RWPE2 (cell line): ENCODE measurements around the gene NARF.

Experiments used
- ATAC-seq: fragments of 200-7000 bp; cut with Tn5 transposase; 3 replicates; pipeline ENCODE4 v1.9.1; 2021; ENCODE audit warnings: low read depth
- DNase-seq: peaks from one replicate; pipeline ENCODE4 v3.0.0-alpha.2; 2020; ENCODE audit warnings: low spot score
- H3K27ac ChIP-seq: fragments of 450-650 bp; 2 replicates; pipeline ENCODE4 v1.5.1; 2017; ENCODE audit warnings: mild to moderate bottlenecking; ENCODE audit not compliant: poor library complexity, severe bottlenecking
- H3K27me3 ChIP-seq: fragments of 250-450 bp; sonication (Bioruptor Pico); 2 replicates; pipeline ENCODE4 v1.5.1; 2021; ENCODE audit warnings: mild to moderate bottlenecking, moderate library complexity; ENCODE audit not compliant: insufficient read depth, poor library complexity, severe bottlenecking
- H3K36me3 ChIP-seq: fragments of 250-450 bp; sonication (Bioruptor Pico); 2 replicates; pipeline ENCODE4 v1.5.1; 2020; ENCODE audit warnings: low read depth, mild to moderate bottlenecking, moderate library complexity
- H3K4me1 ChIP-seq: fragments of 250-450 bp; sonication (Bioruptor Pico); 2 replicates; pipeline ENCODE4 v1.5.1; 2021; ENCODE audit warnings: mild to moderate bottlenecking, moderate library complexity; ENCODE audit not compliant: insufficient read depth, poor library complexity, severe bottlenecking
- H3K4me3 ChIP-seq: fragments of 250-450 bp; sonication (Bioruptor Pico); 2 replicates; pipeline ENCODE4 v1.5.1; 2021; ENCODE audit warnings: mild to moderate bottlenecking, moderate library complexity; ENCODE audit not compliant: severe bottlenecking
- H3K9me3 ChIP-seq: fragments of 250-450 bp; sonication (Bioruptor Pico); 2 replicates; pipeline ENCODE4 v1.5.1; 2021; ENCODE audit warnings: mild to moderate bottlenecking, moderate library complexity; ENCODE audit not compliant: severe bottlenecking
- TF ChIP-seq, protein P1 (sequence below): fragments of 450-650 bp; IDR thresholded peaks from one replicate; pipeline ENCODE4 v1.5.1; 2017; ENCODE audit warnings: mild to moderate bottlenecking, moderate library complexity; ENCODE audit not compliant: poor library complexity, severe bottlenecking

Gene NARF

DNA sequence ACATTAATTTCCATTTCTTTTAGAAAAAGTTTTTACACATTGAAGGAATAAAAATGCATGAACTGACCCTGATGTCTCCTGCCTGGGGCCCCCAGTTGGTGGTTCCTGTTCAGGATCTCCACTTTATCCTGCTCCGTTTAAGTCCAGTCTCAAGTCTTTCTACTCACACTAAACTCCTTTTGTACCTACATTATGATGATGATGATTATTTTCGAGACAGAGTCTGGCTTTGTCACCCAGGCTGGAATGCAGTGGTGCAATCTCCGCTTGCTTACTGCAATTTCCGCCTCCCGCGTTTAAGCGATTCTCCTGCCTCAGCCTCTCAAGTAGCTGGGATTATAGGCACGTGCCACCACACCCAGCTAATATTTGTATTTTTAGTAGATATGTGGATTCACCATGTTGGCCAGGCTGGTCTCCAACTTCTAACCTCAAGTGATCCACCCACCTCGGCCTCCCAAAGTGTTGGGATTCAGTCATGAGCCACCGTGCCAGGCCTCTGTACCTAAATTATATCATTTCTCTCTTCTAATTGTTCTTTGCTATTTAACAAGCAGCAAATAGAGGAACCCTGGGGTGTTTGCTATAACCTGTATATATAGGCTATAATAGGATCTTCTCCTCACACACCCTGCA lies 58.8 kb downstream of the NARF start:
- DNase-seq (no peak), ATAC-seq (no peak)
- H3K4me1 ChIP-seq = peaks cover 13% of the 10 kb centered on the region
- no peak overlapping the region for H3K4me3 ChIP-seq
- no peaks in the 10 kb centered on the region for H3K27me3 ChIP-seq
- no peaks in the 10 kb centered on the region for H3K9me3 ChIP-seq
- TF ChIP-seq, protein P1, sequence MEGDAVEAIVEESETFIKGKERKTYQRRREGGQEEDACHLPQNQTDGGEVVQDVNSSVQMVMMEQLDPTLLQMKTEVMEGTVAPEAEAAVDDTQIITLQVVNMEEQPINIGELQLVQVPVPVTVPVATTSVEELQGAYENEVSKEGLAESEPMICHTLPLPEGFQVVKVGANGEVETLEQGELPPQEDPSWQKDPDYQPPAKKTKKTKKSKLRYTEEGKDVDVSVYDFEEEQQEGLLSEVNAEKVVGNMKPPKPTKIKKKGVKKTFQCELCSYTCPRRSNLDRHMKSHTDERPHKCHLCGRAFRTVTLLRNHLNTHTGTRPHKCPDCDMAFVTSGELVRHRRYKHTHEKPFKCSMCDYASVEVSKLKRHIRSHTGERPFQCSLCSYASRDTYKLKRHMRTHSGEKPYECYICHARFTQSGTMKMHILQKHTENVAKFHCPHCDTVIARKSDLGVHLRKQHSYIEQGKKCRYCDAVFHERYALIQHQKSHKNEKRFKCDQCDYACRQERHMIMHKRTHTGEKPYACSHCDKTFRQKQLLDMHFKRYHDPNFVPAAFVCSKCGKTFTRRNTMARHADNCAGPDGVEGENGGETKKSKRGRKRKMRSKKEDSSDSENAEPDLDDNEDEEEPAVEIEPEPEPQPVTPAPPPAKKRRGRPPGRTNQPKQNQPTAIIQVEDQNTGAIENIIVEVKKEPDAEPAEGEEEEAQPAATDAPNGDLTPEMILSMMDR = no peak
- peak overlapping the region; percentile 29 for H3K27ac ChIP-seq
- H3K36me3 ChIP-seq = peaks cover 9% of the 10 kb centered on the region; the same call in 1 of the 2 replicates

DNA sequence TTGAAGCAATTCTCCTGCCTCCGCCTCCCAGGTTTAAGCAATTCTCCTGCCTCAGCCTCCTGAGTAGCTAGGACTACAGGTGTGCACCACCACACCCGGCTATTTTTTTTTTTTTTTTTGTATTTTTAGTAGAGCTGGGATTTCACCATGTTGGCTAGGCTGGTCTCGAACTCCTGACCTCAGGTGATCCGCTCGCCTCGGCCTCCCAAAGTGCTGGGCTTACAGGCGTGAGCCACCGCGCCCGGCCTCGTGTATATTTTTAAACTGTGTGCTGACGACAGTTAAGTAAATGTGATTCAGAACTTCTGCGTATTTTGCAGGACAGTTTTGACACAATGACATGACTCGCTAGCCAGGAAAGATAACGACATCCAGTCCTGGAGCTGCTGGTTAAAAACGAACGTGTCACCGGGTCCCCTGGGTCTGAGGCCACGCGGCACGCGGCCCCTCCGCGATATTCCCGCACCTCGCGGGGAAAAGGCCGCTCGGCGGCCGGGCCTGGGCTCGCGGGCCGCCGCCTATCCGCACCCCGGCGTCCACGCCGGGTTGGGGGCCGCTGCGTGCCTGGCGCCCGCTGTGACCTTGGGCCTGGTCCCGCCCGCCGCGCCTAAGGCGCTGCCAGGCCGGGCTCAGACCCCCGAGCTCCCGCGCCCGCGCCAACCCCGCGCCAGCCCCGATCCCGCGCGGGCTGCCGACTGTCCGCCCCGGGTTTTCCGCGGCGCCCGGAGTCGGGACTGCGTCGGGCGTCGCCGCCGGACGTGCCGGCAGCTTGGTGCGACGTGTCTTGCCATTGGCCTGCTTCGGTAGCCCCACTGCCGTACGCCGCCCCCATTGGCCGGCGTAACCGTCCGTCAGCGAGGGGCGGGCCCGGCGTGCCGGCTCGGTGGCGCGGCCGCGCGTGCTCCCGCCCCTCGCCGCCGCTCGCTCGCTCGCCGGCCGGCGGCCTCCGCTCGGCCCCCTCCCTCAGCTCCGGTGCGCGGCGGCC lies 60.6 kb downstream of the NARF start, which contains the start of gene FOXK2:
Gene FOXK2, plus strand, starts transcription at position 907 of the 985 bp plus-strand sequence. CDS start 157 bp downstream, outside the sequence.
- peak within 1 kb of the TSS; percentile 71 for H3K27ac ChIP-seq
- H3K4me1 ChIP-seq = peaks cover 19% of the 10 kb centered on the region
- H3K27me3 ChIP-seq = no peaks in the 10 kb centered on the region
- H3K9me3 ChIP-seq = no peaks in the 10 kb centered on the region
- peak within 1 kb of the TSS; percentile 91 for H3K4me3 ChIP-seq
- TF ChIP-seq, protein P1 = no peak
- H3K36me3 ChIP-seq = peaks cover 27% of the 10 kb centered on the region
- peak; percentile 94 for DNase-seq
- ATAC-seq = peak; percentile 96

DNA sequence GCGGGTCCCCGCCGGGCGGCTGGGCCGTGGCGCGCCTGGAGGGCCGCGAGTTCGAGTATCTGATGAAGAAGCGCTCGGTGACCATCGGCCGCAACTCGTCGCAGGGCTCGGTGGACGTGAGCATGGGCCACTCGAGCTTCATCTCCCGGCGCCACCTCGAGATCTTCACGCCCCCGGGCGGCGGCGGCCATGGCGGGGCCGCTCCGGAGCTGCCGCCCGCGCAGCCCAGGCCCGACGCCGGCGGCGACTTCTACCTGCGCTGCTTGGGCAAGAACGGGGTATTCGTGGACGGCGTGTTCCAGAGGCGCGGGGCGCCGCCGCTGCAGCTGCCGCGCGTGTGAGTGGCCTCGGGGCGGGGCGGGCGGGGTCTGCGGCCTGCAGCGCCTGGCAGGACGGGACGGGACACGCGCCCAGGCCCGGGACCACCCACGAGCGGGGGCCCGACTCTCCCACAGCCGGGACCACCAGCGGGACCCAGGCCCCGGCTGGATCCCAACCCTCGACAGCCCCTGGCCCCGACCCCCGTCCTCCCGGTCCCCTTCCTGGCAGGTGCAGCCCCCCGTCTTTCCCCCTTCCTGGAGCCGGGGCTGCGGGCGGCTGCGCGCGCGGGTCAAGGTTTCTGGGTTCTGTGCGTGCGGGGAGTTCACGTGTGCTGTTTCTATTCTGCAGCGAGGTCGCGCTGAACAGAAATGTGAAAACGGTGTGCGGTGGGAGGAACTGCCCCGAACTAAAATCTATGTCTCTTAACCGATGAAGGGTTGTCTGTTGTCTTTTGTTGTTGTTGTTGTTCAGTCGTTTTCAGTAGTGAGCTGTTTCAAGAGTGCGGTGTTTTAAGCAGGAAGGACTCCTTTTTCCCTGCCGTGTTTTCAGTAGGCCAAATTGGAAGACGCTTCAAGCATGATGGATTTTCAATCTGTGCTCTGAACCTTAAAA lies 61.7 kb downstream of the NARF start:
- H3K9me3 ChIP-seq = no peaks in the 10 kb centered on the region
- peak overlapping the region; percentile 71 for H3K27ac ChIP-seq
- no peaks in the 10 kb centered on the region for H3K27me3 ChIP-seq
- ATAC-seq = no peak; the same call in 2 of the 3 replicates
- H3K4me1 ChIP-seq = peaks cover 19% of the 10 kb centered on the region
- H3K36me3 ChIP-seq = peaks cover 31% of the 10 kb centered on the region
- no peak for DNase-seq
- TF ChIP-seq, protein P1 = no peak
- peak overlapping the region; percentile 91 for H3K4me3 ChIP-seq

DNA sequence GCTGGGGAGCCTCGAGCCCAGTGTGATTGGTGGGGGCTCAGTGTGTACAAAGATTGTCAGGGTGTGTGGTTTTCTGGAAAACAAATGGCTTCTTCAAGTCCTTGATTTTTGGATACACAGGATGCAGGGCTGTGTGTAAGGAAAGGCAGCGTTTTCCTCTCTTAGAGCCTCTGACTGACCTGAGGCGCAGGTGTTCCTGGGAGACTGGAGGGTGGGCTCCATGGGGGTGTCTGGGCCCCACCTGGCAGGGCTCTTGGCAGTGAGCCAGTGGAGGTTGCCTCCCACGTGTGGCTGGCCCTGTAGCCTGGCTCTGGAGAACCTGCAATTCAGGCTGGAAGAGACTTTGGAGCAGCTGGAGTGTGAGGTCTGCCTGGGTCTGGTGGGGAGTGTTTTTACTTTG lies 66.0 kb downstream of the NARF start:
- no peaks in the 10 kb centered on the region for H3K9me3 ChIP-seq
- DNase-seq = no peak
- peak overlapping the region; percentile 3 for H3K27ac ChIP-seq
- no peak overlapping the region for H3K4me3 ChIP-seq
- H3K4me1 ChIP-seq = peaks cover 30% of the 10 kb centered on the region
- no peaks in the 10 kb centered on the region for H3K27me3 ChIP-seq
- H3K36me3 ChIP-seq = peaks cover 41% of the 10 kb centered on the region
- ATAC-seq = no peak
- TF ChIP-seq, protein P1 = no peak
